Brain microvascular endothelial cell (primary cell): ENCODE results near the gene AGBL3.
"Not testable (repeated sequence)": the region's sequence is repeated elsewhere in the genome, so short reads cannot be mapped to it uniquely, and the experiment has no call there.

Source experiments
- DNase-seq: peaks from one replicate; pipeline ENCODE4 v3.0.0-alpha.2; 2020
- H3K27ac ChIP-seq: fragments of 250-450 bp; sonication (Bioruptor Pico); 2 replicates; pipeline ENCODE4 v1.5.1; 2020; ENCODE audit warnings: mild to moderate bottlenecking, moderate library complexity
- H3K27me3 ChIP-seq: fragments of 250-450 bp; sonication (Bioruptor Pico); replicated peaks from 2 replicates; pipeline ENCODE4 v1.5.1; 2020; ENCODE audit warnings: mild to moderate bottlenecking
- H3K36me3 ChIP-seq: fragments of 250-450 bp; sonication (Bioruptor Pico); replicated peaks from 2 replicates; pipeline ENCODE4 v1.5.1; 2020; ENCODE audit warnings: mild to moderate bottlenecking
- H3K4me3 ChIP-seq: 2 replicates; pipeline ENCODE4 v1.5.1; 2011; ENCODE audit warnings: low read depth, mild to moderate bottlenecking, control low read depth, low read length, moderate library complexity
- CTCF ChIP-seq: IDR thresholded peaks from 2 replicates; pipeline ENCODE4 v1.5.1; 2011; ENCODE audit warnings: low read depth, mild to moderate bottlenecking, moderate library complexity, low read length, control low read depth, inconsistent platforms; ENCODE audit errors: missing control alignments
- in situ Hi-C: cut with HindIII; loops from 2 replicates; pipeline ENCODE4 v1.10.0; 2017; ENCODE audit warnings: low sequenced_read_pairs, low pct_ligation_motif_present

AGBL3 gene

GRCh38 chr7:135168489-135169140 lies 182.3 kb downstream of the AGBL3 start:
- peaks cover 25% of the 10 kb centered on the region for H3K36me3 ChIP-seq
- no peak overlapping the region for H3K4me3 ChIP-seq
- H3K27ac ChIP-seq, result no peak overlapping the region
- in situ Hi-C loops, result loop anchor here (25.0 kb wide), 1 partner anchor 181 kb away; the partner anchor contains the start of gene AGBL3
- H3K27me3 ChIP-seq, result no peaks in the 10 kb centered on the region
- no peak for DNase-seq
- no peak for TF ChIP-seq CTCF

- peak; percentile 60 for TF ChIP-seq CTCF
- DNase-seq, result peak; percentile 37
- peak overlapping the region; percentile 79 for H3K4me3 ChIP-seq
- in situ Hi-C loops, result loop anchor here (25.0 kb wide), 1 partner anchor 182 kb away; the partner anchor contains the start of gene AGBL3
- no peaks in the 10 kb centered on the region for H3K27me3 ChIP-seq
- H3K36me3 ChIP-seq, result peaks cover 25% of the 10 kb centered on the region
- H3K27ac ChIP-seq, result peak overlapping the region; percentile 83
Observed at GRCh38 chr7:135169141-135169963, 183.0 kb downstream of the AGBL3 start.

GRCh38 chr7:135169964-135170273 lies 183.6 kb downstream of the AGBL3 start:
- no peak for TF ChIP-seq CTCF
- H3K4me3 ChIP-seq, result peak overlapping the region; percentile 79
- peaks cover 25% of the 10 kb centered on the region for H3K36me3 ChIP-seq
- peak overlapping the region; percentile 83 for H3K27ac ChIP-seq
- in situ Hi-C loops, result loop anchor here (25.0 kb wide), 1 partner anchor 183 kb away; the partner anchor contains the start of gene AGBL3
- no peak for DNase-seq
- no peaks in the 10 kb centered on the region for H3K27me3 ChIP-seq

GRCh38 chr7:135170274-135170997 lies 184.1 kb downstream of the AGBL3 start, which contains the start of gene CYREN:
TSS of gene CYREN (minus strand) at chr7:135170707. CDS start at chr7:135168922, 1,785 bp downstream.
- peak; percentile 81 for DNase-seq
- peak within 1 kb of the TSS; percentile 79 for H3K4me3 ChIP-seq
- H3K27ac ChIP-seq, result peak within 1 kb of the TSS; percentile 83
- peak; percentile 63 for TF ChIP-seq CTCF
- H3K36me3 ChIP-seq, result peaks cover 25% of the 10 kb centered on the region
- in situ Hi-C loops, result loop anchor here (25.0 kb wide), 1 partner anchor 183 kb away; the partner anchor contains the start of gene AGBL3
- no peaks in the 10 kb centered on the region for H3K27me3 ChIP-seq

- Histone ChIP-seq H3K27ac (peak overlapping the region; percentile 83), H3K4me3 (peak overlapping the region; percentile 79), H3K36me3 (peaks cover 22% of the 10 kb centered on the region)
- in situ Hi-C loops, result loop anchor here (25.0 kb wide), 1 partner anchor 184 kb away; the partner anchor contains the start of gene AGBL3
- DNase-seq, H3K27me3 ChIP-seq: not testable (repeated sequence)
Observed at GRCh38 chr7:135170998-135171481, 184.7 kb downstream of the AGBL3 start.

- H3K4me3 ChIP-seq, DNase-seq, H3K27me3 ChIP-seq: not testable (repeated sequence)
- in situ Hi-C loops, result loop anchor here (25.0 kb wide), 1 partner anchor 184 kb away; the partner anchor contains the start of gene AGBL3
- Histone ChIP-seq H3K27ac (peak overlapping the region; percentile 83), H3K36me3 (peaks cover 17% of the 10 kb centered on the region)
Observed at GRCh38 chr7:135171581-135172291, 185.4 kb downstream of the AGBL3 start.

- H3K36me3 ChIP-seq, H3K27ac ChIP-seq, H3K27me3 ChIP-seq, DNase-seq, H3K4me3 ChIP-seq: not testable (repeated sequence)
- in situ Hi-C loops, result loop anchor here (25.0 kb wide), 1 partner anchor 187 kb away; the partner anchor contains the start of gene AGBL3
Observed at GRCh38 chr7:135173916-135174315, 187.6 kb downstream of the AGBL3 start.
